GM19238 (cell line): Measurements from ENCODE around the gene LYZL1.
"Not testable (repeated sequence)": the region's sequence is repeated elsewhere in the genome, so short reads cannot be mapped to it uniquely, and the experiment has no call there.

Source experiments
- DNase-seq: peaks from one replicate; pipeline ENCODE4 v3.0.0; 2011; ENCODE audit warnings: low spot score; ENCODE audit not compliant: insufficient read length

LYZL1 gene

DNA sequence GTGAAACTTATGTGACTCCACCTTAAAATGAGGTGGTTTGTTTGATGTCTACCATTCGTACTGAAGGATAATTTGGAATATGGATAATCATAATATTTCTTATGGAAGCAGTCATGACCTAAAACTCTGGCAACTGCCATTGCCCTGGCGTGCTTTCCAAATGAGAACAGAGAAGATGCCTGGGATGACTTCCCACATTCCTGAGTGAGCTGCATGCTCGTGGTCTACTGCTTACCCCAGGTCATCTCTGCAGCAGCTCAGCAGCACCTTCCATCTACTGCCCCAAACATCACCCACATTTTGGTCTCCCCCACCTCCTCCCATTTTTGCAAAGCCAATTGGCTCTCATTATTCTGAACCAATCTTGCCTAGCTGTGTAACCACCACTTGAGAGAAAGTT lies 40.1 kb downstream of the LYZL1 start:
- no peak for DNase-seq

DNA sequence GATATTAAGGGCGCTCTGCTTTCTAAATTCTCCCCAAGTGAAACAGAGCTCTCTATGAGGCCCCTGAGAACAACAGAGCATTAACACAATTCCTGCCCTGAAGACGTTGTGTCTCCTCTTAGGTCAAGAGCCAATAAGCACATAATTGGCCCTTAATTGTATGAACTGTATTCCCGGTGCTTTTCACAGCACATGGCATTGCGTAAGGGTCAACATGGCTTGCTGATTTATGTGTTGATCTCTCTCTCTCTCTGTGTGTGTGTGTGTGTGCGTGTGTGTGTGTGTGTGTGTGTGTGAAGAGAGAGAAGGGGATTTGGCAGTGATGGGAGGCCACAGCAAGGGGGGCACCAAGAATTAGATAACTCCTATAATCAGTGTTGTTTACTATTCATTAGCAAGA lies 40.5 kb downstream of the LYZL1 start:
- DNase-seq, result no peak

DNA sequence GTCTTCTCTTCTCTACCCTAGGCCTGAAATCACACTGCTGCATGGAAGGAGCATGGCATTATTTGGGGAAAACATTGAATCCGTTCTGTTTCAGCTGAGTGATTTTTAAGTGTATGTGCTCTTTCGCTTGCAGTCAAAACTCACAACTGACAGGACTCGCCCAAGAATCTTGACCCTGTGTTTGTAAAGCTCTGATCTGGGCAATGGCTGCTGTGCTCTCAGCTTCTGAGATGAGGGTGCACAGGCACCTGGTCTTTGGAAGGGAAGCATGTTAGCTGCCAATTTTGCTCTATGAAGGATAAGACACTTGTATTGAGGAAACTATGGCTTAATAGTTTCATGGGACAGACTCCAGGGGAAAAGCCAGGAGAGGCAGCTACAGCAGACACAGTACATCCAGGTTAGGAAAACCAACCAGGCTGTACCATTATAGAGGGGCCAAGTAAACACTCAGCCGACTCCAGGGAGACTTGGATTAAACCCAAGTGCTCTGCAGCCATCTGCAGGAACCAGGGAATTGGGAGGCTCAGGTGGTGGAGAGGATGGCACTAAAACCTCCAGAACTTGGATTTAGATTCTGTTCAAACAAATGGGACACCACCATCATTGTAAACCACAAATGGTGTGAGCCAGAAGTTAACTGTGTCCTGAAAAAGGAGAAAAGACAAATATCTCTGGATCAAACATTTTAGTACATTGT lies 43.3 kb downstream of the LYZL1 start:
- no peak for DNase-seq

GRCh38 chr10:29332761-29333148 lies 43.9 kb downstream of the LYZL1 start:
- no peak for DNase-seq

DNA sequence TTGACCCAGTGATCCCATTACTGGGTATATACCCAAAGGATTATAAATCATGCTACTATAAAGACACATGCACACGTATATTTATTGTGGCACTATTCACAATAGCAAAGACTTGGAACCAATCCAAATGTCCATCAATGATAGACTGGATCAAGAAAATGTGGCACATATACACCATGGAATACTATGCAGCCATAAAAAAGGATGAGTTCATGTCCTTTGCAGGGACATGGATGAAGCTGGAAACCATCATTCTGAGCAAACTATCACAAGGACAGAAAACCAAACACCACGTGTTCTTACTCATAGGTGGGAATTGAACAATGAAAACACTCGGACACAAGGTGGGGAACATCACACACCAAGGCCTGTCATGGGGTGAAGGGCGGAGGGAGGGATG lies 48.7 kb downstream of the LYZL1 start:
- DNase-seq, result not testable (repeated sequence)

GRCh38 chr10:29343607-29344038 lies 54.8 kb downstream of the LYZL1 start:
- DNase-seq, result no peak

DNA sequence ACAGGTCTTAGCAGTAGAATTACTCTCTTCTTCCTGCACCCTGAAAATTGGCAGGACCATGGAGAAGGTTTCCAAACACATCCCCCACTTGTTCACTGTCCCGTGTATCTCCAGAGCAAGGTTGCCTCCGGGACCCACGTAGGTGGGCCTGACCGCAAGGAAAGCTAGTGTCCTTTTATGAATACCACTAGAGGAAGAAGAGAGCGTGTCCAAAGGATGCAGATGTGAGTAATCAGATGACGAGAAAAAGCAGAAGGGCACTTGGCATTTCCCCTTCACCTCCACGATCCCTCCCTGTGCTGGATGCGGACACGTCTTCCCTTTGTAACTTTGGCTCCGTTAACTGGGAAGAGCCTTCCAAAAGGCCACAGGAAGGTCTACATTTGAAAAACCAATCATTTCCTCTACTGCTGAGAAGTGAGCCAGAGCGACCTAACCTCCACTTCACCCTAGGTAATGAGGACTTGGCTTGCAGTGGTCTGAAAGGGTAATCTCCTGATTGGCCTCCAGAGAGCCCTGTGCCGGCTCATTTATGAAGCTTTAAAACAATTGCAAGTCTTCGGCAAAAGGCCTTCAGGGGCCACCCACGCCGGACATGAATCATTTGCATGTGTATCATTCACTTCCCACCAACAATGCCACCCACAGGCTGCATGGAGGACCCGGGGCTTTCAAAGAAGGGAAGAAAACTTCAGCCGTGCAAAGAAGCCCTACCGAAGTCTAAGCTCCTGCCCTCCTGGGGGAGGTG lies 55.4 kb downstream of the LYZL1 start:
- no peak for DNase-seq

DNA sequence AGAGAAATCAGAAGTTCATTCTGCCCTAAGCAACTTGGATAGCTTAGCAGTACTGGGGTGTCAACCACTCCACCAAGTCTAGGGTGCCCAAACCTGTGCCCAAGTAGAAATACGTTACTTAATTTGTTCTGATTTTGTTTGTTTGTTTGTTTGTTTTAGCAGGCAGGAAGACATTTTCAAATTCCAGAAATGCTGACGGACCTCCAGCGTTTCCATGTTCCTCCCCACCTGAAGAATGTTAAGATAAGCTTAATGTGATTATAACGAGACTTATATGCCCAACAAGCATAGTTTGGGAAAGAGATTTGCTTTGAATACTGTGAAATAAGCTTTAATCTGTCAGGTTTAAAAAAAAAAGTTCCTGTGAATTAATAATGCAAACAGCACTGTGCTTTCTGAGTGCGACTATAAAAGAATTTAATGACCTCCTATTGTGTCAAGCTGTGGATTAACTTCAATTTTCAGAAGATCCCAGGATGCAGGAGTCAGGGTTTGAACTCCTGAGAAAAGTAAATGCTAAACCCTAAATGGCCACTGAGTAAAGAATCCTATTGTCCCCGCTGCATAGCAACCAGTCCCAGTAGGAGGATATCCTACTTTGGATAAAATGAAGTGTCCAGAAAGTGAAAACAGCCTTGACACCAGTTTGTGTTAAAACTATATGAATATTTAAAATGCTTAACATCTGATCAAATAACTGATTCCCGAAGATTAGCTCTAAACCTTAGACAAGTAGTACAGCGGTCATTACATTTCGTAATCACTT lies 56.5 kb downstream of the LYZL1 start:
- no peak for DNase-seq

GRCh38 chr10:29345910-29346209 lies 57.0 kb downstream of the LYZL1 start:
- DNase-seq, result no peak

DNA sequence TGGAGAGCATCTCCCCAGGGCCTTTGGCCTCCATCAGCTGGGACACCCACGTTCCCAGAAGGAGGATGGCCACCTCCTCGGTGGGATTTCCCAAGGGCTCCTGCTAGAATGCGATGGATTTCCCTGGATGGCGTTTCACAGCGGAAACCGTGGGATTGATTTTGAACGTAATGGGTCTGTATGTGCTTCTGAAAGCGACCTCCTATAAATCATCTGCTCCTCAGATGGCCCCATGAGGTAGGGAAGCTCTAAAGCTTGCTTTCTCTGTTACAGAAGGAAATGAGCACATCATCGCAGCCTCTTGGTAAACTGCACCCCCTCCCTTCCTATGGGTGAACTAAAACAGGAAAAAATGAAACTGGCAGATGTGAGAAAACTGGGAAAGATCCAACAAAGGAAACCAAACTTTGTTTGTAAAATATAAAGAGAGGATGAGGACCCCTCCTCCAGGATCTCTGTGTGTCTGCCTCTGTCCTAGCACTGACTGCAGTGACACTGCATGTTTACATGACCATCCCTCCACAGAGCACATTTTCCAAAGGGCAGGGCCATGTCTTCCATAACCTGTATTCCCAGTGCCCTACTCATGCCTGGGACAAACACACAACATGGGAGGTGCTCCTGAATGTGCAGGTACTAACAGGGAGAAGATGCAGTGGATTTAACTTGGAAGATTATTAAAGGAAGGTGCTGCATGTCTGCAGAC lies 57.6 kb downstream of the LYZL1 start:
- no peak for DNase-seq

- DNase-seq, result no peak
Observed at GRCh38 chr10:29348836-29349235, 60.0 kb downstream of the LYZL1 start.

- no peak for DNase-seq
Observed at GRCh38 chr10:29353305-29353704, 64.4 kb downstream of the LYZL1 start.

DNA sequence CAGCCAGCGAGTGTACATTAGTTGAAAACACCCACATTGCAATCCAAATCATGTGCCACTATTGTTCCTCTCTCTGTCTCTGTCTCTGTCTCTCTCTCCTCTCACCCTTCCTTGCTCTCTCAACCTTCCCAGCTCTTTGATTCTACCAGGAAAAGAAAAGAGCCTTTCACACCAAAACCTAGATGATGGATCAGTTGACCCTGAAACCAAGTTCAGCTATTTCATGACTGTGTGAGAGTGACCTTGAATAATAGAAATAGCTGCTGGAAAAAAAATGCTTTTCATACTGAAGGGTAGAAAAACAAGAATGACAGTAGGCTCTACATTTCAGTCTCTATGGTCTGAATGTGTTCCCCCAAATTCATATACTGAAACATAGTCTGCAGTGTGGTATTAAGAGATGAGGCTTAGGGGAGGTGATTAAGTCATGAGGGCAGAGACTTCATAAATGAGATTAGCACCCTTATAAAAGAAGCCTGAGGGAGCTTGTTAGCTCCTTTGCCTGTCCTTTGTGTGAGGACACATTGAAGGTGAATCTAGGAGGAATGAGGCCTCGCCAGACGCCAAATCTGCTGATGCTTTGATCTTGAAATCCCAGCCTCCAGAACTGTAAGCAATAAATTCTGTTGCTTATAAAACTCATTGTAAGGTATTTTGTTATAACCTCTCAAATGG lies 65.2 kb downstream of the LYZL1 start:
- no peak for DNase-seq

DNA sequence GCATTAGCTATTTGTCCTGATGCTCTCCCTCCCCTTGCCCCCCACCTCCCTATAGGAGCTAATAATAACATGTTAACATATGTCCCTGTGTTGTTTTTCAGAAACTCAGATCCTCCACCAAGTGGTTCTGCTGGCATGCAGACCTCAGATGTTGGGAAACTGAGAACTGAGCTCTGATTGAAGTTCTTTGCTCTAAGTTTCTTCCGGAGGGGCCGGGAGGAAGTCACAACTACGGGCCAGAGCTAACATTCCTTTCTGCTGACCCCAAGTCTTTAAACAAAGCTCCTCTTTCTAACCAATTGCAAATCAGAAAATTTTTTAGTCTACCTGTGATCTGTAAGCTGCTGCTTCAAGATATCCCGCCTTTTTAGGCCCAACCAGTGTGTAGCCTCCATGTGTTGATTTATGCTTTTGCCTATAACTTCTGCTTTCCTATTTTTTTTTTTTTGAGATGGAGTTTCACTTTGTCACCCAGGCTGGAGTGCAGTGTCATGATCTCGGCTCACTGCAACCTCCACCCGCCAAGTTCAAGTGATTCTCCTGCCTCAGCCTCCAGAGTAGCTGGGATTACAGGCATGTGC lies 66.6 kb downstream of the LYZL1 start:
- no peak for DNase-seq

- no peak for DNase-seq
Observed at GRCh38 chr10:29356931-29357330, 68.1 kb downstream of the LYZL1 start.

GRCh38 chr10:29358010-29358616 lies 69.2 kb downstream of the LYZL1 start:
- DNase-seq, result no peak

DNA sequence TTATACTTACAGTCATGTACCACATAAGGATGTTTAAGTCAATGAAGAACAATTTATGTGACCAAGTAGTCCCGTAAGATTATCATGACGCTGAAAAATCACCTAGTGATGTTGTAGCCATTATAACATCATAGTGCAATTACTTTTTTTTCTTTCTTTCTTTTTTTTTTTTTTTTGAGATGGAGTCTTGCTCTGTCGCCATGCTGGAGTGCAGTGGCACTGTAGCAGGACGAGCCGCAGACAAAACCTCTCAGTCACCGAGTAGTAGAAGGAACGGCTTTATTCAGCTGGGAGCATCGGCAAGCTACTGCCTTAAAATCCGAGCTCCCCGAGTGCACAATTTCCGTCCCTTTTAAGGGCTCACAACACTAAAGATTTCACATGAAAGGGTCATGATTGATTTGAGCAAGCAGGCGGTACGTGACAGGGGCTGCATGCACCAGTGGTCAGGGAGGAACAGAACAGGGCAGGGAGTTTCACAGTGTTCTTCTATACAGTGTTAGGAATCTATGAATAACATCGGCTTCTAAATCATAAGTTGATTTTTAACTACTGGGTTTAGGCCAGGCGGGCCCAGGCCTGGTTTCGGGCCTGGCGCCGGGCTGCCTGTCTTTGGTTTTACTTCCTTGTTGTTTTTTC lies 71.5 kb downstream of the LYZL1 start:
- DNase-seq, result not testable (repeated sequence)
